Measurements from ENCODE around the gene TMEM150B. TPM values are rescaled to one million over a fixed set of nuclear protein-coding genes. Genes with fewer than 3 reads are reported as not detected.

The TMEM150B gene
- total RNA-seq, 1 donor from 2014 or later, result not detected

GRCh38 chr19:55372316-55373081, 47.4 kb upstream of the TMEM150B start:
- H3K27me3 ChIP-seq, result peaks cover 88% of the 10 kb centered on the region
- H3K27ac Mint-ChIP-seq, result peak overlapping the region; percentile 69

GRCh38 chr19:55370305-55370988, 45.3 kb upstream of the TMEM150B start, which contains the start of gene IL11:
Gene IL11, minus strand, starts transcription at chr19:55370463. Its CDS starts 153 bp downstream, at chr19:55370310.
- H3K27ac Mint-ChIP-seq, result no peak within 1 kb of the TSS
- no peaks in the 10 kb centered on the region for H3K36me3 Mint-ChIP-seq
- no peaks in the 10 kb centered on the region for H4K20me1 ChIP-seq (ENCODE audit: low read depth)
- H3K9me3 Mint-ChIP-seq, result peaks cover 2% of the 10 kb centered on the region
- TF ChIP-seq EZH2phosphoT487 (IDR thresholded peaks at IDR 0.05) (peak; percentile 60), EZH2 (IDR thresholded peaks at IDR 0.05) (peak; percentile 47)
- TF ChIP-seq, protein P1, sequence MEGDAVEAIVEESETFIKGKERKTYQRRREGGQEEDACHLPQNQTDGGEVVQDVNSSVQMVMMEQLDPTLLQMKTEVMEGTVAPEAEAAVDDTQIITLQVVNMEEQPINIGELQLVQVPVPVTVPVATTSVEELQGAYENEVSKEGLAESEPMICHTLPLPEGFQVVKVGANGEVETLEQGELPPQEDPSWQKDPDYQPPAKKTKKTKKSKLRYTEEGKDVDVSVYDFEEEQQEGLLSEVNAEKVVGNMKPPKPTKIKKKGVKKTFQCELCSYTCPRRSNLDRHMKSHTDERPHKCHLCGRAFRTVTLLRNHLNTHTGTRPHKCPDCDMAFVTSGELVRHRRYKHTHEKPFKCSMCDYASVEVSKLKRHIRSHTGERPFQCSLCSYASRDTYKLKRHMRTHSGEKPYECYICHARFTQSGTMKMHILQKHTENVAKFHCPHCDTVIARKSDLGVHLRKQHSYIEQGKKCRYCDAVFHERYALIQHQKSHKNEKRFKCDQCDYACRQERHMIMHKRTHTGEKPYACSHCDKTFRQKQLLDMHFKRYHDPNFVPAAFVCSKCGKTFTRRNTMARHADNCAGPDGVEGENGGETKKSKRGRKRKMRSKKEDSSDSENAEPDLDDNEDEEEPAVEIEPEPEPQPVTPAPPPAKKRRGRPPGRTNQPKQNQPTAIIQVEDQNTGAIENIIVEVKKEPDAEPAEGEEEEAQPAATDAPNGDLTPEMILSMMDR (IDR thresholded peaks at IDR 0.05), result no peak
- H3K4me3 Mint-ChIP-seq, result peak within 1 kb of the TSS; percentile 85
- H3K27ac ChIP-seq, result no peak within 1 kb of the TSS
- no peaks in the 10 kb centered on the region for H3K36me3 ChIP-seq
- peak; percentile 44 for DNase-seq (ENCODE audit: low spot score)
- H3K4me1 Mint-ChIP-seq, result peaks cover 21% of the 10 kb centered on the region
- peaks cover 80% of the 10 kb centered on the region for H3K27me3 ChIP-seq
- peak within 1 kb of the TSS; percentile 89 for H2AFZ ChIP-seq (replicated peaks)
- H3K27me3 Mint-ChIP-seq (ENCODE audit: insufficient read depth, low read depth), result peaks cover 38% of the 10 kb centered on the region
- H3K79me2 ChIP-seq (ENCODE audit: low read depth), result no peaks in the 10 kb centered on the region
- no peaks in the 10 kb centered on the region for H3K9me3 ChIP-seq (ENCODE audit: low read depth)
- H3K4me2 ChIP-seq, result peak within 1 kb of the TSS; percentile 95
- no peak within 1 kb of the TSS for H3K9ac ChIP-seq
- peaks cover 14% of the 10 kb centered on the region for H3K4me1 ChIP-seq
- peak within 1 kb of the TSS; percentile 55 for H3K4me3 ChIP-seq
- H3F3A ChIP-seq (ENCODE audit: low read depth), result peaks cover 19% of the 10 kb centered on the region

More at GRCh38 chr19:55372316-55373081, 47.4 kb upstream of the TMEM150B start:
- Histone ChIP-seq H3K27ac (no peak overlapping the region), H3K36me3 (no peaks in the 10 kb centered on the region), H3K4me1 (peaks cover 28% of the 10 kb centered on the region), H3F3A (ENCODE audit: low read depth) (peaks cover 34% of the 10 kb centered on the region), H4K20me1 (ENCODE audit: low read depth) (no peaks in the 10 kb centered on the region), H3K79me2 (ENCODE audit: low read depth) (no peaks in the 10 kb centered on the region), H3K9ac (no peak overlapping the region), H3K4me3 (no peak overlapping the region), H3K4me2 (no peak overlapping the region), H3K9me3 (ENCODE audit: low read depth) (no peaks in the 10 kb centered on the region), H2AFZ (replicated peaks) (no peak overlapping the region)
- H3K27me3 Mint-ChIP-seq (ENCODE audit: insufficient read depth, low read depth), result peaks cover 36% of the 10 kb centered on the region
- H3K4me1 Mint-ChIP-seq, result peaks cover 27% of the 10 kb centered on the region
- H3K4me3 Mint-ChIP-seq, result peak overlapping the region; percentile 49
- DNase-seq (ENCODE audit: low spot score), result no peak
- TF ChIP-seq, protein P1 (IDR thresholded peaks at IDR 0.05), result no peak
- TF ChIP-seq EZH2phosphoT487 (IDR thresholded peaks at IDR 0.05) (no peak), EZH2 (IDR thresholded peaks at IDR 0.05) (no peak)
- H3K9me3 Mint-ChIP-seq, result peaks cover 2% of the 10 kb centered on the region
- H3K36me3 Mint-ChIP-seq, result no peaks in the 10 kb centered on the region

- H3K27me3 ChIP-seq, result peaks cover 78% of the 10 kb centered on the region
- H3K27ac ChIP-seq, result no peak overlapping the region
- no peaks in the 10 kb centered on the region for H3K79me2 ChIP-seq (ENCODE audit: low read depth)
- H3F3A ChIP-seq (ENCODE audit: low read depth), result peaks cover 16% of the 10 kb centered on the region
- H3K36me3 Mint-ChIP-seq, result no peaks in the 10 kb centered on the region
- H4K20me1 ChIP-seq (ENCODE audit: low read depth), result no peaks in the 10 kb centered on the region
- peak; percentile 87 for DNase-seq (ENCODE audit: low spot score)
- H2AFZ ChIP-seq (replicated peaks), result peak overlapping the region; percentile 89
- no peaks in the 10 kb centered on the region for H3K9me3 ChIP-seq (ENCODE audit: low read depth)
- H3K9me3 Mint-ChIP-seq, result peaks cover 2% of the 10 kb centered on the region
- no peak overlapping the region for H3K9ac ChIP-seq
- H3K4me1 Mint-ChIP-seq, result peaks cover 18% of the 10 kb centered on the region
- peak overlapping the region; percentile 85 for H3K4me3 Mint-ChIP-seq
- H3K4me3 ChIP-seq, result peak overlapping the region; percentile 55
- H3K27me3 Mint-ChIP-seq (ENCODE audit: insufficient read depth, low read depth), result peaks cover 38% of the 10 kb centered on the region
- peak overlapping the region; percentile 95 for H3K4me2 ChIP-seq
- no peaks in the 10 kb centered on the region for H3K36me3 ChIP-seq
- TF ChIP-seq EZH2phosphoT487 (IDR thresholded peaks at IDR 0.05) (no peak), EZH2 (IDR thresholded peaks at IDR 0.05) (no peak)
- TF ChIP-seq, protein P1 (IDR thresholded peaks at IDR 0.05), result no peak
- no peak overlapping the region for H3K27ac Mint-ChIP-seq
- H3K4me1 ChIP-seq, result peaks cover 14% of the 10 kb centered on the region
Measured at GRCh38 chr19:55369653-55370304, 44.6 kb upstream of the TMEM150B start.
